ENCODE results near the gene GTF3C4.

The GTF3C4 gene

GRCh38 chr9:132728071-132728470 lies 57.8 kb downstream of the GTF3C4 start:
- Histone ChIP-seq H3K27ac (ENCODE audit: low read depth in 2 of 2, low read length in 2 of 2) (no peak overlapping the region), H3K9me3 (ENCODE audit: control insufficient read depth in 2 of 2, low read length in 2 of 2) (no peaks in the 10 kb centered on the region), H3K4me3 (ENCODE audit: low read length in 2 of 2) (no peak overlapping the region), H3K9ac (ENCODE audit: low read depth in 1 of 2, low read length in 2 of 2) (no peak overlapping the region), H3K4me1 (ENCODE audit: control insufficient read depth in 2 of 2, insufficient read depth in 2 of 2, low read length in 2 of 2) (peaks cover 0 to 6% of the 10 kb centered on the region in 2 donors), H3K27me3 (ENCODE audit: control insufficient read depth in 2 of 2, insufficient read depth in 2 of 2, low read length in 2 of 2) (no peaks in the 10 kb centered on the region), H3K36me3 (ENCODE audit: control insufficient read depth in 2 of 2, insufficient read depth in 2 of 2, low read length in 2 of 2) (no peaks in the 10 kb centered on the region)

DNA sequence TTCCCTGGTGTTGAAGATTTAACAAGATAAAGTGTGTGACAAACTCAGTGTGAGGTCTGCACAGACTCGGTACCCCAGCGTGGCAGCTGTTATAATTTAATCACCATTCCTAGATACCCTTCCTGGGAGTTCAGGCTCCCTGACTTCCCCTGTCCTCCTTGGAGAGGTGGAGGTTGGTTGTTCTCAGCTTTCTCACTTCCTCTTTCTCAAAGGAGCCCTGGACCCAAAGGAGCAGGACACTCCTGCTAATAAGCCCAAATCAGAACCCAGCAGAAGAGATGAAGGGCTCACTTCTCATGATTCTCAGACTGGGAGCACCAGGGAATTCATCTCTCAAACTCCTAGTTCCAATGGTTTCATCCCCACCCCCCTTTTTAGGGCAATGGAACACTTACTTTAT lies 58.2 kb downstream of the GTF3C4 start:
- Histone ChIP-seq H3K36me3 (ENCODE audit: control insufficient read depth in 2 of 2, insufficient read depth in 2 of 2, low read length in 2 of 2) (no peaks in the 10 kb centered on the region), H3K9me3 (ENCODE audit: control insufficient read depth in 2 of 2, low read length in 2 of 2) (no peaks in the 10 kb centered on the region), H3K27ac (ENCODE audit: low read depth in 2 of 2, low read length in 2 of 2) (no peak overlapping the region), H3K9ac (ENCODE audit: low read depth in 1 of 2, low read length in 2 of 2) (no peak overlapping the region), H3K4me3 (ENCODE audit: low read length in 2 of 2) (no peak overlapping the region), H3K4me1 (ENCODE audit: control insufficient read depth in 2 of 2, insufficient read depth in 2 of 2, low read length in 2 of 2) (peaks cover 0 to 6% of the 10 kb centered on the region in 2 donors), H3K27me3 (ENCODE audit: control insufficient read depth in 2 of 2, insufficient read depth in 2 of 2, low read length in 2 of 2) (no peaks in the 10 kb centered on the region)

- H3K4me1 ChIP-seq (ENCODE audit: control insufficient read depth in 2 of 2, insufficient read depth in 2 of 2, low read length in 2 of 2) = peaks cover 0 to 6% of the 10 kb centered on the region in 2 donors
- no peak overlapping the region for H3K27ac ChIP-seq (ENCODE audit: low read depth in 2 of 2, low read length in 2 of 2)
These were observed 59.1 kb downstream of the GTF3C4 start for GRCh38 chr9:132729235-132729890.

DNA sequence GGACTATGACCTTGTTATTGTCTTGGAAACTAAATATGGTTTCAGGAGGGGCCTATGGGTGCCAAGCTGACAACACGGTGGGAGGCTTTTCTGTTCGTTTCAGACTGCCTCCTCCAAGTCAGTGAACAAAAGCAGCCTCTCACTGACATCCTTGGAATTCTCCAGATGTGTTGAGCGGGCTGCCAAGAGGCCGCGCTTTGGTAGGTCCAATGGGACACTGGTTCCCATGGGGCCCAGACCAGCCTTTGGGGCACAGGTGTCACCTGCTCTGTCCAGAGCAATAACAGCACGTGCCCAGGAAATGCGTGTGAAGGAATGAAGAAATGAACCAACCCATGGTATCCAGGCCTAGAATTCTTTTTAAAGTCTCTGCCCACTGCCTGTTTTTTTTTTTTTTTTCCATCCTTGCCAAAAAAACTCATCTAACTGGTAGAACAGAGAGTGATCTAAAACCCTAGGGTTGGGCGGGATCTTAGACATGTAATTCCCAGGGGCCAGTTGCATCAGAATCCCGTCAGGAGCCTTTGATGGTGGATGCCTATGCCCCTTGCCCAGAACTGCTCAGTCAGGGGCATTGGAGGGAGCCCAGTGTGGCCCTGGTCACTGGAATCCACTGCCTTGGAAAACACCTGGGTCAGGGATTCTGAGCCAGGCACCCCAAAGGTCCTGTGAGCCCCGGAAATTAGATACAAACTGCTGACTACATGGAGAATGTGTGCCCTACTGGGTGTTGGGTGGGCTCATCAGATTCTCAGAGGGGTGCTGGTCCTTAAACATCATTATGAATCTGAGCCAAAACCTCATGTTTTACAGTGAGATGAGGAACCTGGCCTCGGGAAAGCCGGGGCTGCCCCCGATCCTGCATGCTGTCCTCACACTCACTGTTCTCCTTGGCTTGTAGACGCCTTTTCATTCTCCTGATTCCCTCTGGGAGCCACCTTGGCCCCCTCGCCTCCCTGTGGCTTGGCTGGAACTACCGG lies 60.1 kb downstream of the GTF3C4 start:
- Histone ChIP-seq H3K9ac (ENCODE audit: low read depth in 1 of 2, low read length in 2 of 2) (no peak overlapping the region), H3K27ac (ENCODE audit: low read depth in 2 of 2, low read length in 2 of 2) (no peak overlapping the region), H3K4me1 (ENCODE audit: control insufficient read depth in 2 of 2, insufficient read depth in 2 of 2, low read length in 2 of 2) (peaks cover 0 to 6% of the 10 kb centered on the region in 2 donors), H3K36me3 (ENCODE audit: control insufficient read depth in 2 of 2, insufficient read depth in 2 of 2, low read length in 2 of 2) (no peaks in the 10 kb centered on the region), H3K4me3 (ENCODE audit: low read length in 2 of 2) (no peak overlapping the region), H3K27me3 (ENCODE audit: control insufficient read depth in 2 of 2, insufficient read depth in 2 of 2, low read length in 2 of 2) (no peaks in the 10 kb centered on the region), H3K9me3 (ENCODE audit: control insufficient read depth in 2 of 2, low read length in 2 of 2) (no peaks in the 10 kb centered on the region)

More at GRCh38 chr9:132729235-132729890, 59.1 kb downstream of the GTF3C4 start:
- H3K9me3 ChIP-seq (ENCODE audit: control insufficient read depth in 2 of 2, low read length in 2 of 2) = no peaks in the 10 kb centered on the region
- no peaks in the 10 kb centered on the region for H3K36me3 ChIP-seq (ENCODE audit: control insufficient read depth in 2 of 2, insufficient read depth in 2 of 2, low read length in 2 of 2)
- no peak overlapping the region for H3K4me3 ChIP-seq (ENCODE audit: low read length in 2 of 2)
- H3K27me3 ChIP-seq (ENCODE audit: control insufficient read depth in 2 of 2, insufficient read depth in 2 of 2, low read length in 2 of 2) = no peaks in the 10 kb centered on the region
- H3K9ac ChIP-seq (ENCODE audit: low read depth in 1 of 2, low read length in 2 of 2) = no peak overlapping the region

GRCh38 chr9:132731230-132731629 lies 61.0 kb downstream of the GTF3C4 start:
- Histone ChIP-seq H3K4me1 (ENCODE audit: control insufficient read depth in 2 of 2, insufficient read depth in 2 of 2, low read length in 2 of 2) (peaks cover 0 to 6% of the 10 kb centered on the region in 2 donors), H3K4me3 (ENCODE audit: low read length in 2 of 2) (no peak overlapping the region), H3K9me3 (ENCODE audit: control insufficient read depth in 2 of 2, low read length in 2 of 2) (no peaks in the 10 kb centered on the region), H3K9ac (ENCODE audit: low read depth in 1 of 2, low read length in 2 of 2) (no peak overlapping the region), H3K36me3 (ENCODE audit: control insufficient read depth in 2 of 2, insufficient read depth in 2 of 2, low read length in 2 of 2) (no peaks in the 10 kb centered on the region), H3K27me3 (ENCODE audit: control insufficient read depth in 2 of 2, insufficient read depth in 2 of 2, low read length in 2 of 2) (no peaks in the 10 kb centered on the region), H3K27ac (ENCODE audit: low read depth in 2 of 2, low read length in 2 of 2) (no peak overlapping the region)

DNA sequence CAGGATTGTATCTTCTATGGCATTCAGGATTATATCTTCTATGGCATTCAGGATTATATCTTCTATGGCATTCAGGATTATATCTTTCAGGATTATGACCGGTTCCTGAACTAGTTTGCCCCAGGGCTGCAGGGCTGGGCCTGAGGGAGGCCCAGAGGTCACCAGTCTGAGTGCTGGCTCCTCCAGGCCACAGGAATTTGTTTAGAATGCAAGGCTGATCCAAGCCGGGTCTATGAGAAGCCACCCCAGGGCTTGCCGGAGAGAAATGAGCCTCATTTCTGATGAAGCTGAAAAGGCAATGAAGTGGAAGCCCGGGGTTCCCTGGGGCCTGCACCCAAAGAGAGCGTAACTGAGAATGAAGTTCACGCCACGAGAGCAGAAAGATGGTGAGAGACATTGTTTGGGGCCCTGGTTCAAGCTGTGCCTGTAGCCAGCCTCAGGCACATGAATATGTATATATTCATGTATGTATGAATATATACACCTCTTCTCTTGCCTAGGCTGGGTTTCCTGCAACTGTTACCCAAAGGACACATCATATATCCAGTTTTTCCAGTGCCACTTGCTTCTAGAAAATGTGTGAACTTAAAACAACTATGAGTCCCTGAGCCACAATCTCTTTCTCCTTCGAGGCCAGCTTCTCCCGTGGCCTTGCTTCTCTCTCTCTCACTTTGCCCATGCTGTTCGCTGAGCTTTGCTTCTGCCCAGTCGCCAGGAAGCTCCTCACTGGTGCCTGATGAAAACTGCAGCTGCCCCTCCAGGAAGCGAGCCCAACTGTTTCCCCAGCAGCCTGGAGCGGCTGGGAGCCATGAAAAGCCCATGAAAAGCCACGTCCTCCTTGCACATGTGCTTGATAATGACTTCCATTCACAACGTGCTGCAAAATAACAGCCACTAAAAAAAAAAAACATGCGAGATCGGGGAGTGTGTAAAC lies 62.3 kb downstream of the GTF3C4 start:
- H3K4me3 ChIP-seq (ENCODE audit: low read length in 2 of 2) = no peak overlapping the region
- H3K4me1 ChIP-seq (ENCODE audit: control insufficient read depth in 2 of 2, insufficient read depth in 2 of 2, low read length in 2 of 2) = peaks cover 0 to 6% of the 10 kb centered on the region in 2 donors
- H3K9me3 ChIP-seq (ENCODE audit: control insufficient read depth in 2 of 2, low read length in 2 of 2) = no peaks in the 10 kb centered on the region
- no peaks in the 10 kb centered on the region for H3K36me3 ChIP-seq (ENCODE audit: control insufficient read depth in 2 of 2, insufficient read depth in 2 of 2, low read length in 2 of 2)
- no peaks in the 10 kb centered on the region for H3K27me3 ChIP-seq (ENCODE audit: control insufficient read depth in 2 of 2, insufficient read depth in 2 of 2, low read length in 2 of 2)
- H3K9ac ChIP-seq (ENCODE audit: low read depth in 1 of 2, low read length in 2 of 2) = no peak overlapping the region
- no peak overlapping the region for H3K27ac ChIP-seq (ENCODE audit: low read depth in 2 of 2, low read length in 2 of 2)

- Histone ChIP-seq H3K9me3 (ENCODE audit: control insufficient read depth in 2 of 2, low read length in 2 of 2) (no peaks in the 10 kb centered on the region), H3K4me1 (ENCODE audit: control insufficient read depth in 2 of 2, insufficient read depth in 2 of 2, low read length in 2 of 2) (peaks cover 0 to 6% of the 10 kb centered on the region in 2 donors), H3K4me3 (ENCODE audit: low read length in 2 of 2) (no peak overlapping the region), H3K36me3 (ENCODE audit: control insufficient read depth in 2 of 2, insufficient read depth in 2 of 2, low read length in 2 of 2) (no peaks in the 10 kb centered on the region), H3K27ac (ENCODE audit: low read depth in 2 of 2, low read length in 2 of 2) (no peak overlapping the region), H3K27me3 (ENCODE audit: control insufficient read depth in 2 of 2, insufficient read depth in 2 of 2, low read length in 2 of 2) (no peaks in the 10 kb centered on the region), H3K9ac (ENCODE audit: low read depth in 1 of 2, low read length in 2 of 2) (no peak overlapping the region)
These were observed 63.1 kb downstream of the GTF3C4 start for GRCh38 chr9:132733260-132733815.

GRCh38 chr9:132739710-132740310 lies 69.5 kb downstream of the GTF3C4 start:
- Histone ChIP-seq H3K36me3 (ENCODE audit: control insufficient read depth in 2 of 2, insufficient read depth in 2 of 2, low read length in 2 of 2) (no peaks in the 10 kb centered on the region), H3K9ac (ENCODE audit: low read depth in 1 of 2, low read length in 2 of 2) (no peak overlapping the region), H3K27ac (ENCODE audit: low read depth in 2 of 2, low read length in 2 of 2) (peak overlapping the region; percentile 10 to 24), H3K4me1 (ENCODE audit: control insufficient read depth in 2 of 2, insufficient read depth in 2 of 2, low read length in 2 of 2) (peaks cover 0 to 7% of the 10 kb centered on the region in 2 donors), H3K27me3 (ENCODE audit: control insufficient read depth in 2 of 2, insufficient read depth in 2 of 2, low read length in 2 of 2) (peaks cover 8 to 12% of the 10 kb centered on the region in 2 donors), H3K9me3 (ENCODE audit: control insufficient read depth in 2 of 2, low read length in 2 of 2) (no peaks in the 10 kb centered on the region), H3K4me3 (ENCODE audit: low read length in 2 of 2) (no peak overlapping the region)

DNA sequence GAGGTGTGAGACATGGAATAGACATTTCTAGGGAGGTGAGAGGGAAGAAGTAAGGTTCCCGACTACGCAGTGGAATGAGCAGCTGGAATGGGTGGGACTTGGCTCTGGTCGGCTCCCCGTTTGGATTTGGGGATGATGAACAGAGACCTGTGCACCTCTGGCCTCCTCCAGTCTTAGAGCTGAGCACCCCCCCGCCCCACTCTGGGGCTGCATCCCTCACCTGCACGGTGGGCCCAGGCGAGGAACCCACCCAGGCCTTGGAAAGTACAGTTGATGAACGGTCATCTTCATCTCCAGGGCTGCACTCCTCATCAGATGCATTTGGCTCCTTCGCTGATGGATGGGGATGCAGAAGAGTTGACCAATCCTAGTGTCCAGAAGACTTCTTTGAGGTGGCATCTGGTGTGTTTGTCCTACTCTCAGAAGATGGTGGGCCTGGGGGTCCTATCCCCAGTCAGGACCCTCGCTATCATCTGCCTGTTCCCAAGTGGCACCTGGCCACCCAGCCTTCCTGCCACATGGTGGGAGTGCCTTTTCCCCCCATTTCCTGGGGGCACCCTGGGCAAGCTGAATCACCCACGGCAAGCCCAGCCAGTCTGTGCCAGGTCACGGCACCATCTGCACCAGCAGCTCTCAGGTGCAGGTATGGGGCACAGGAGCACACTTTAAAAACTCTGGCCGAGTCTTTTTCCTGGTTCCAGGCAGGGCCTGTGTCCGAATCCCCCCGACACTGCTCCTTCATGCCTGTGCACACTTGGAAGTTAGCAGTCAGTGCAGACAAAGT lies 70.5 kb downstream of the GTF3C4 start:
- peaks cover 0 to 7% of the 10 kb centered on the region in 2 donors for H3K4me1 ChIP-seq (ENCODE audit: control insufficient read depth in 2 of 2, insufficient read depth in 2 of 2, low read length in 2 of 2)
- H3K27ac ChIP-seq (ENCODE audit: low read depth in 2 of 2, low read length in 2 of 2) = no peak overlapping the region
- H3K4me3 ChIP-seq (ENCODE audit: low read length in 2 of 2) = no peak overlapping the region
- H3K9ac ChIP-seq (ENCODE audit: low read depth in 1 of 2, low read length in 2 of 2) = no peak overlapping the region
- no peaks in the 10 kb centered on the region for H3K9me3 ChIP-seq (ENCODE audit: control insufficient read depth in 2 of 2, low read length in 2 of 2)
- no peaks in the 10 kb centered on the region for H3K36me3 ChIP-seq (ENCODE audit: control insufficient read depth in 2 of 2, insufficient read depth in 2 of 2, low read length in 2 of 2)
- H3K27me3 ChIP-seq (ENCODE audit: control insufficient read depth in 2 of 2, insufficient read depth in 2 of 2, low read length in 2 of 2) = peaks cover 12 to 14% of the 10 kb centered on the region in 2 donors
